Smooth muscle cell of the brain vasculature (primary cell): Measurements from ENCODE around the gene BMPR1B.

ENCODE experiments used
- DNase-seq: peaks from one replicate; pipeline ENCODE4 v3.0.0-alpha.2; 2012; ENCODE audit warnings: low read depth, low spot score

BMPR1B gene

GRCh38 chr4:94757192-94758140 is at the start of gene BMPR1B:
TSS of gene BMPR1B (plus strand) at chr4:94757955. CDS start at chr4:95104425, 346,470 bp downstream.
- DNase-seq = peak; percentile 33

- no peak for DNase-seq
These were observed 46.1 kb upstream of the BMPR1B start for GRCh38 chr4:94711635-94712034.

- DNase-seq = no peak
These were observed 43.2 kb upstream of the BMPR1B start for GRCh38 chr4:94714365-94715160.

- DNase-seq = no peak
These were observed 42.0 kb upstream of the BMPR1B start for GRCh38 chr4:94715726-94716125.

GRCh38 chr4:94721310-94721709 is 36.4 kb upstream of the BMPR1B start:
- no peak for DNase-seq

- no peak for DNase-seq
These were observed 35.5 kb upstream of the BMPR1B start for GRCh38 chr4:94722270-94722669.

GRCh38 chr4:94722748-94723147 is 35.0 kb upstream of the BMPR1B start:
- no peak for DNase-seq

GRCh38 chr4:94724016-94724790 is 33.6 kb upstream of the BMPR1B start:
- DNase-seq = no peak

GRCh38 chr4:94726524-94727123 is 31.1 kb upstream of the BMPR1B start:
- DNase-seq = no peak

- DNase-seq = no peak
These were observed 29.5 kb upstream of the BMPR1B start for GRCh38 chr4:94728056-94728766.

- no peak for DNase-seq
These were observed 25.4 kb upstream of the BMPR1B start for GRCh38 chr4:94732358-94732698.

GRCh38 chr4:94739741-94740140 is 18.0 kb upstream of the BMPR1B start:
- DNase-seq = no peak

- no peak for DNase-seq
These were observed 16.5 kb upstream of the BMPR1B start for GRCh38 chr4:94741304-94741703.

- DNase-seq = no peak
These were observed 13.9 kb upstream of the BMPR1B start for GRCh38 chr4:94743838-94744237.

- DNase-seq = no peak
These were observed 12.9 kb upstream of the BMPR1B start for GRCh38 chr4:94744850-94745249.

GRCh38 chr4:94746746-94747145 is 11.0 kb upstream of the BMPR1B start:
- DNase-seq = no peak

- DNase-seq = no peak
These were observed 465 bp downstream of the BMPR1B start for GRCh38 chr4:94758141-94758699.

GRCh38 chr4:94758700-94759399 is 1.1 kb downstream of the BMPR1B start:
- DNase-seq = no peak

GRCh38 chr4:94759767-94760211 is 2.0 kb downstream of the BMPR1B start:
- no peak for DNase-seq

GRCh38 chr4:94762326-94762725 is 4.6 kb downstream of the BMPR1B start:
- DNase-seq = no peak
